Parathyroid adenoma (tissue), 2 donors: Measurements from ENCODE around the gene ACSM2B.
"Not testable (repeated sequence)": the region's sequence is repeated elsewhere in the genome, so short reads cannot be mapped to it uniquely, and the experiment has no call there.

ENCODE experiments used
- H2AFZ ChIP-seq: fragments of 300-600 bp; sonication (generic); one replicate; pipeline ENCODE4 v1.7.0; 2017; ENCODE audit warnings: antibody characterized with exemption, mild to moderate bottlenecking
- H3K27ac ChIP-seq: fragments of 300-600 bp; sonication (generic); one replicate; pipeline ENCODE4 v1.7.0; 2017
- H3K27me3 ChIP-seq: fragments of 300-600 bp; sonication (generic); one replicate; pipeline ENCODE4 v1.7.0; 2017; ENCODE audit warnings: low read length; ENCODE audit not compliant: control insufficient read depth, insufficient read depth
- H3K36me3 ChIP-seq: fragments of 300-600 bp; sonication (generic); one replicate; pipeline ENCODE4 v1.7.0; 2017; ENCODE audit warnings: low read length; ENCODE audit not compliant: control insufficient read depth, insufficient read depth
- H3K4me1 ChIP-seq: fragments of 300-600 bp; sonication (generic); one replicate; pipeline ENCODE4 v1.7.0; 2017; ENCODE audit warnings: control low read depth
- H3K4me2 ChIP-seq: fragments of 300-600 bp; sonication (generic); one replicate; pipeline ENCODE4 v1.7.0; 2017; ENCODE audit warnings: low read length
- H3K4me3 ChIP-seq: fragments of 300-600 bp; sonication (generic); one replicate; pipeline ENCODE4 v1.7.0; 2017; ENCODE audit warnings: low read depth, low read length
- H3K79me2 ChIP-seq: fragments of 300-600 bp; sonication (generic); one replicate; pipeline ENCODE4 v1.7.0; 2017; ENCODE audit warnings: control low read depth
- H3K9ac ChIP-seq: fragments of 300-600 bp; sonication (generic); one replicate; pipeline ENCODE4 v1.7.0; 2017; ENCODE audit warnings: mild to moderate bottlenecking
- H3K9me3 ChIP-seq: fragments of 300-600 bp; sonication (generic); one replicate; pipeline ENCODE4 v1.7.0; 2017; ENCODE audit warnings: low read length; ENCODE audit not compliant: control insufficient read depth
- TF ChIP-seq, protein P1 (sequence below): fragments of 300-600 bp; sonication (generic); IDR thresholded peaks from one replicate; pipeline ENCODE4 v1.7.0; 2017; ENCODE audit warnings: antibody characterized with exemption, mild to moderate bottlenecking
- donor health status: primary hyperparathyroidism.

The ACSM2B gene

GRCh38 chr16:20504418-20504817 is 71.7 kb downstream of the ACSM2B start:
- no peak overlapping the region for H3K27ac ChIP-seq
- H3K79me2 ChIP-seq, result no peaks in the 10 kb centered on the region
- no peaks in the 10 kb centered on the region for H3K9me3 ChIP-seq
- no peak overlapping the region for H3K4me3 ChIP-seq
- H2AFZ ChIP-seq, result no peak overlapping the region
- TF ChIP-seq, protein P1, sequence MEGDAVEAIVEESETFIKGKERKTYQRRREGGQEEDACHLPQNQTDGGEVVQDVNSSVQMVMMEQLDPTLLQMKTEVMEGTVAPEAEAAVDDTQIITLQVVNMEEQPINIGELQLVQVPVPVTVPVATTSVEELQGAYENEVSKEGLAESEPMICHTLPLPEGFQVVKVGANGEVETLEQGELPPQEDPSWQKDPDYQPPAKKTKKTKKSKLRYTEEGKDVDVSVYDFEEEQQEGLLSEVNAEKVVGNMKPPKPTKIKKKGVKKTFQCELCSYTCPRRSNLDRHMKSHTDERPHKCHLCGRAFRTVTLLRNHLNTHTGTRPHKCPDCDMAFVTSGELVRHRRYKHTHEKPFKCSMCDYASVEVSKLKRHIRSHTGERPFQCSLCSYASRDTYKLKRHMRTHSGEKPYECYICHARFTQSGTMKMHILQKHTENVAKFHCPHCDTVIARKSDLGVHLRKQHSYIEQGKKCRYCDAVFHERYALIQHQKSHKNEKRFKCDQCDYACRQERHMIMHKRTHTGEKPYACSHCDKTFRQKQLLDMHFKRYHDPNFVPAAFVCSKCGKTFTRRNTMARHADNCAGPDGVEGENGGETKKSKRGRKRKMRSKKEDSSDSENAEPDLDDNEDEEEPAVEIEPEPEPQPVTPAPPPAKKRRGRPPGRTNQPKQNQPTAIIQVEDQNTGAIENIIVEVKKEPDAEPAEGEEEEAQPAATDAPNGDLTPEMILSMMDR, result no peak
- no peaks in the 10 kb centered on the region for H3K27me3 ChIP-seq
- H3K9ac ChIP-seq, result no peak overlapping the region
- H3K4me1 ChIP-seq, result no peaks in the 10 kb centered on the region
- no peaks in the 10 kb centered on the region for H3K36me3 ChIP-seq
- H3K4me2 ChIP-seq, result no peak overlapping the region

GRCh38 chr16:20491448-20491847 is 84.7 kb downstream of the ACSM2B start:
- H3K4me2 ChIP-seq, H3K79me2 ChIP-seq, H3K27ac ChIP-seq, H3K4me1 ChIP-seq, H3K27me3 ChIP-seq, H2AFZ ChIP-seq, H3K36me3 ChIP-seq, H3K9me3 ChIP-seq, H3K9ac ChIP-seq, H3K4me3 ChIP-seq: not testable (repeated sequence)

DNA sequence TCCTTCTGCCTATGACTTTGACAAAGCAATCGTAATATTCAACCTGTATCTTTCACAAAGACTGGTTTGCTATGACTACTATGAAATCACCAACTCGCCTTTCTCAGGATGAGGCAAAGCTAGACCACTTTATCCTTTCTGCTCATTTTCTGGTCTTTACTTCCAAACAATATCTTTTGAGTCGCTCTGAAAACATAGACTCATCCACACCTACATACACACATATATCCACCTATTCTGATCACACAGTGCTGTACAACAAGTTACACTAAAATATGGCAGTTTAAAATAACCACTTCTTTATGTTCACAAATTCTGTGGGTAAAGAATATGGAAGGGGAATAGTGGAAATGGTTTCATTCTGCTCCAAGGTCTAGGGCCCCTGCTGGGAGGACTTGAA is 85.2 kb downstream of the ACSM2B start:
- H3K4me2 ChIP-seq, H3K9ac ChIP-seq, H3K79me2 ChIP-seq, H3K27ac ChIP-seq, H3K4me1 ChIP-seq, H3K27me3 ChIP-seq, H3K9me3 ChIP-seq, H3K36me3 ChIP-seq, H2AFZ ChIP-seq, H3K4me3 ChIP-seq: not testable (repeated sequence)
